HFF-Myc (cell line): Measurements from ENCODE around the gene C21orf58.

ENCODE experiments used
- DNase-seq: peaks from one replicate; pipeline ENCODE4 v3.0.0-alpha.2; 2011; ENCODE audit warnings: low read depth; ENCODE audit errors: extremely low read depth
- H3K4me3 ChIP-seq: replicated peaks from 2 replicates; pipeline ENCODE4 v1.5.1; 2011; ENCODE audit warnings: low read depth, mild to moderate bottlenecking, control low read depth, low read length
- CTCF ChIP-seq: IDR thresholded peaks from 2 replicates; pipeline ENCODE4 v1.5.1; 2012; ENCODE audit warnings: mild to moderate bottlenecking, low read depth, low read length, control low read depth; ENCODE audit errors: missing control alignments

The C21orf58 gene

GRCh38 chr21:46357684-46358425 lies 34.2 kb upstream of the C21orf58 start:
- no peak for DNase-seq
- TF ChIP-seq CTCF = no peak
- H3K4me3 ChIP-seq = no peak overlapping the region

GRCh38 chr21:46357335-46357604 lies 33.6 kb upstream of the C21orf58 start:
- no peak for TF ChIP-seq CTCF
- no peak for DNase-seq
- no peak overlapping the region for H3K4me3 ChIP-seq

GRCh38 chr21:46356494-46357334 lies 33.0 kb upstream of the C21orf58 start:
- no peak for TF ChIP-seq CTCF
- DNase-seq = no peak
- no peak overlapping the region for H3K4me3 ChIP-seq

- no peak overlapping the region for H3K4me3 ChIP-seq
- TF ChIP-seq CTCF = no peak
- no peak for DNase-seq
Measured at GRCh38 chr21:46356005-46356338, 32.3 kb upstream of the C21orf58 start.

GRCh38 chr21:46355161-46356004 lies 31.7 kb upstream of the C21orf58 start:
- no peak for DNase-seq
- no peak overlapping the region for H3K4me3 ChIP-seq
- no peak for TF ChIP-seq CTCF

- no peak for DNase-seq
- no peak for TF ChIP-seq CTCF
- H3K4me3 ChIP-seq = no peak overlapping the region
Measured at GRCh38 chr21:46354518-46354917, 30.8 kb upstream of the C21orf58 start.
